Esophagus muscularis mucosa (tissue), 4 donors: ENCODE results near the gene UNC45B. TPM values are rescaled to one million over a fixed set of nuclear protein-coding genes. Genes with fewer than 3 reads are reported as not detected.
"Not testable (repeated sequence)": the region's sequence is repeated elsewhere in the genome, so short reads cannot be mapped to it uniquely, and the experiment has no call there.

Source experiments
- DNase-seq: peaks from one replicate; pipeline ENCODE4 v3.0.0-alpha.2; 2017; ENCODE audit errors: extremely low spot score
- H3K27ac ChIP-seq, 4 donors: fragments of 200-600 bp; sonication (generic); replicated peaks in 1 of 4; 1 replicate in 3 of 4; 2 replicates in 1 of 4; pipeline ENCODE4 v1.5.1; 2016 to 2019; ENCODE audit warnings: mild to moderate bottlenecking in 1 of 4
- H3K27me3 ChIP-seq, 4 donors: fragments of 200-600 bp; sonication (generic); one replicate each; pipeline versions ENCODE4 v1.5.1 to v1.6.0; 2016 to 2019
- H3K36me3 ChIP-seq, 4 donors: fragments of 200-600 bp; sonication (generic); one replicate each; pipeline ENCODE4 v1.5.1; 2016 to 2019
- H3K4me1 ChIP-seq, 4 donors: fragments of 200-600 bp; sonication (generic); one replicate each; pipeline ENCODE4 v1.5.1; 2016 to 2019
- H3K4me3 ChIP-seq, 4 donors: fragments of 200-600 bp; sonication (generic); 1 replicate in 2 of 4; 2 replicates in 2 of 4; pipeline ENCODE4 v1.5.1; 2016 to 2019; ENCODE audit warnings: mild to moderate bottlenecking in 4 of 4, moderate library complexity in 1 of 4
- H3K9me3 ChIP-seq, 4 donors: fragments of 200-600 bp; sonication (generic); 1 replicate in 3 of 4; 2 replicates in 1 of 4; pipeline ENCODE4 v1.5.1; 2016 to 2019
- EP300 ChIP-seq: sonication (generic); formaldehyde crosslinking; IDR thresholded peaks from one replicate; pipeline ENCODE4 v1.6.1; 2017; ENCODE audit warnings: antibody characterized with exemption
- POLR2A ChIP-seq: fragments of 450-650 bp; IDR thresholded peaks from one replicate; pipeline ENCODE4 v1.6.1; 2017; ENCODE audit warnings: antibody characterized with exemption, moderate library complexity, mild to moderate bottlenecking, low read depth
- POLR2AphosphoS5 ChIP-seq, 2 donors: sonication (generic); formaldehyde crosslinking; IDR thresholded peaks; one replicate each; pipeline ENCODE4 v1.6.1; 2017; ENCODE audit warnings: antibody characterized with exemption in 2 of 2
- WGBS: methylation state at CpG from one replicate; pipeline ENCODE4 v1.1.5; 2018; 5-methylcytosine and 5-hydroxymethylcytosine counted together
- intact Hi-C: fragments of 100-400 bp; cut with DNase I; formaldehyde crosslinking; loops from one replicate; pipeline ENCODE4 v1.15.1; 2023
- total RNA-seq, 4 donors: library from RNA; depleted of rRNA; stranded (reverse); fragments of >200 nt; gene quantifications; one replicate each; pipeline versions ENCODE4 v1.1.0 to v1.2.1, GENCODE V29; 2016
- TF ChIP-seq, protein P1 (sequence below), 3 experiments: fragments of 200-600 bp in 2 of 3; fragments of 450-650 bp in 1 of 3; sonication (generic) in 2 of 3; IDR thresholded peaks; one replicate each; pipeline ENCODE4 v1.5.1; 2017 to 2019; ENCODE audit warnings: antibody characterized with exemption in 3 of 3, mild to moderate bottlenecking in 2 of 3, moderate library complexity in 1 of 3

Gene UNC45B
- total RNA-seq, 4 donors from 2014 or later = under 0.01 to 0.23 (median 0.06) TPM; not detected in 1

DNA sequence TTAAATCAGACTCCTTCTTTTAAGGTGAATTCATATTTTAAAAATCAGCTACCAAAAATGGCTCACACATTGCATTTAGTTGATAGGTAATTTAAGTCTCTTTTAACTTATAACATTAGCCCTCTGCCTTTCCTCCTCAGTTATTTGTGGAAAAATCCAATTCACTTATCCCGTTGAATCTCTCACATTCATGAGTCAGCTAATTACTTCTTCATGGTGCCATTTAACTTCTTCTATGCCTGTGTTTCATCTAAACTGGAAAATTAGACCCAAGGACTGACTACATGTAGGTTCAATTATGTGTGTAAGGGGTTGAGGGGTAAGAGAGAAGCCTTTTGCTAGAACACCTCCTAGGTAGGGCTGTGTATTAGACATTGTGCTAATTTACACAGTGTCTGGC, 76.8 kb downstream of the UNC45B start:
- WGBS = 50% methylated on average over 1 of the region's 1 CpG
- intact Hi-C loops = no loop called here
- Histone ChIP-seq H3K27me3 (peaks cover 0 to 12% (median 0%) of the 10 kb centered on the region in 4 donors), H3K9me3 (peaks cover 0 to 10% (median 0%) of the 10 kb centered on the region in 4 donors), H3K4me1 (no peaks in the 10 kb centered on the region), H3K27ac (no peak overlapping the region), H3K4me3 (no peak overlapping the region), H3K36me3 (no peaks in the 10 kb centered on the region)
- DNase-seq = no peak
- TF ChIP-seq POLR2AphosphoS5 (IDR thresholded peaks at IDR 0.05) = no peak
- no peak for TF ChIP-seq EP300
- TF ChIP-seq, protein P1, sequence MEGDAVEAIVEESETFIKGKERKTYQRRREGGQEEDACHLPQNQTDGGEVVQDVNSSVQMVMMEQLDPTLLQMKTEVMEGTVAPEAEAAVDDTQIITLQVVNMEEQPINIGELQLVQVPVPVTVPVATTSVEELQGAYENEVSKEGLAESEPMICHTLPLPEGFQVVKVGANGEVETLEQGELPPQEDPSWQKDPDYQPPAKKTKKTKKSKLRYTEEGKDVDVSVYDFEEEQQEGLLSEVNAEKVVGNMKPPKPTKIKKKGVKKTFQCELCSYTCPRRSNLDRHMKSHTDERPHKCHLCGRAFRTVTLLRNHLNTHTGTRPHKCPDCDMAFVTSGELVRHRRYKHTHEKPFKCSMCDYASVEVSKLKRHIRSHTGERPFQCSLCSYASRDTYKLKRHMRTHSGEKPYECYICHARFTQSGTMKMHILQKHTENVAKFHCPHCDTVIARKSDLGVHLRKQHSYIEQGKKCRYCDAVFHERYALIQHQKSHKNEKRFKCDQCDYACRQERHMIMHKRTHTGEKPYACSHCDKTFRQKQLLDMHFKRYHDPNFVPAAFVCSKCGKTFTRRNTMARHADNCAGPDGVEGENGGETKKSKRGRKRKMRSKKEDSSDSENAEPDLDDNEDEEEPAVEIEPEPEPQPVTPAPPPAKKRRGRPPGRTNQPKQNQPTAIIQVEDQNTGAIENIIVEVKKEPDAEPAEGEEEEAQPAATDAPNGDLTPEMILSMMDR (IDR thresholded peaks at IDR 0.05) = no peak
- TF ChIP-seq POLR2A = no peak

DNA sequence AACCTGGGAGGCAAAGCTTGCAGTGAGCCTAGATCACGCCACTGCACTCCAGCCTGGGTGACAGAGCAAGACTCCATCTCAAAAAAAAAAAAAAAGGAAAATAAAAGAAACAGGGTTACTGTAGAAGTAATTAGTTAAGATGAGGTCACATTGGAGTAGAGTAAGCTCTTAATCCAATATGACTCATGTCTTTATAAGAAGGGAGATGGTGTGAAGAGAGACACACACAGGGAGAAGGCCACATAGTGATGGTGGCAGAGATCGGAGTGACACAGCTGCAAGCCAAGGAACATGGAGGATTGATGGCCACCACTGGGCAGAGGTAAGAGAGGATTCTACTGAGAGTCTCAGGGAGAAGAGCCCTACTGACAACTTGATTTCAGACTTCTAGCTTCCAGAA, 79.9 kb downstream of the UNC45B start:
- TF ChIP-seq EP300 = no peak
- TF ChIP-seq POLR2AphosphoS5 (IDR thresholded peaks at IDR 0.05) = no peak
- TF ChIP-seq, protein P1 (IDR thresholded peaks at IDR 0.05) = no peak
- TF ChIP-seq POLR2A = no peak
- Histone ChIP-seq H3K4me1 (no peaks in the 10 kb centered on the region), H3K36me3 (no peaks in the 10 kb centered on the region), H3K9me3 (peaks cover 0 to 4% (median 0%) of the 10 kb centered on the region in 4 donors), H3K27me3 (peaks cover 0 to 9% (median 0%) of the 10 kb centered on the region in 4 donors), H3K27ac (no peak overlapping the region), H3K4me3 (no peak overlapping the region)
- intact Hi-C loops = no loop called here
- DNase-seq = no peak
- WGBS = 92% methylated on average over 2 of the region's 2 CpGs

DNA sequence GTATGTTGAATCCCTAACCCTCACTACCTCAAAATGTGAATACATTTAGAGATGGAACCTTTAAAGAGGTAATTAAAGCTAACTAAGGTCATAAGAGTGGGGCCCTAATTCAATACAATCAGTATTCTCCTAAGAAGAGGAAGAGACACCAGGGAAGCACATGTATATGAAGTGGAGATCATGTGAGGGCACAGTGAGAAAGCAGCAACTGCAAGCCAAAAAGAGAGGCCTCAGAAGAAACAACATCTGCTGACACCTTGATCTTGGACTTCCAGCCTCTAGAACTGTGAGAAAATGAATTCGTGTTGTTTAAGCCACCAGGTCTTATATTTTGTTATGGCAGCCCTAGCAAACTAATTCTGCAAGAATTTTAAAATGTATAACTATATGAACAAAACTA, 82.0 kb downstream of the UNC45B start:
- intact Hi-C loops = no loop called here
- Histone ChIP-seq H3K4me1 (no peaks in the 10 kb centered on the region), H3K27me3 (peaks cover 0 to 7% (median 0%) of the 10 kb centered on the region in 4 donors), H3K27ac (no peak overlapping the region), H3K9me3 (no peaks in the 10 kb centered on the region), H3K4me3 (no peak overlapping the region), H3K36me3 (no peaks in the 10 kb centered on the region)
- no peak for DNase-seq
- WGBS = 79% methylated on average over 1 of the region's 1 CpG
- TF ChIP-seq, protein P1 (IDR thresholded peaks at IDR 0.05) = no peak
- TF ChIP-seq EP300 (no peak), POLR2AphosphoS5 (IDR thresholded peaks at IDR 0.05) (no peak), POLR2A (no peak)

DNA sequence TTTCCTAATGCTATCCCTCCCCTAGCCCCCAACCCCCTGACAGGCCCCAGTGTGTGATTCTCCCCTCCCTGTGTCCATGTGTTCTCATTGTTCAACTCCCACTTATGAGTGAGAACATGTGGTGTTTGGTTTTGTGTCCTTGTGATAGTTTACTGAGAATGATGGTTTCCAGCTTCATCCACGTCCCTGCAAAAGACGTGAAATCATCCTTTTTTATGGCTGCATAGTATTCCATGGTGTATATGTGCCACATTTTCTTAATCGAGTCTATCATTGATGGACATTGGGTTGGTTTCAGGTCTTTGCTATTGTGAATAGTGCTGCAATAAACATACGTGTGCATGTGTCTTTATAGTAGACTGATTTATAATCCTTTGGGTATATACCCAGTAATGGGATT, 86.7 kb downstream of the UNC45B start:
- WGBS = 83% methylated on average over 4 of the region's 4 CpGs
- H3K9me3 ChIP-seq, H3K27me3 ChIP-seq, intact Hi-C loops, H3K27ac ChIP-seq, DNase-seq, H3K4me3 ChIP-seq, H3K36me3 ChIP-seq, H3K4me1 ChIP-seq: not testable (repeated sequence)

DNA sequence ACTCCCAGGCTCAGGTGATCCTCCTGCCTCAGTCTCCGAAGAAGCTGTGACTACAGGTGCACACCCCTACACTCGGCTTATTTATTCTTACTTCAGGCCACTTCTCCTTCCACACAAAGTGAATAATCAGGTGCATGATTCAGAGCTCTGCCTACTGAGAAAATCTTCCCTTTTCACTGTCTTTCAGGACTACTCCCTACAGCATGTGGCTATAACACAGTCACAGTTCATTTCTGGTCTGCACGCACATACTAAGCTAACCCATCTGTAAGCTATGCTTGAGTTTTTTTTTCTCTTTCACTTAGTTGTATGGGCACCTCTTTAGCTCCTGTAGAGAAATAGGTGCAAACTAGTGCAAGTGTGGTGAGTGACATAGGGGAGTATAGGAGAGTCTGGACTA, 87.7 kb downstream of the UNC45B start:
- no peak for DNase-seq
- intact Hi-C loops = no loop called here
- H3K36me3 ChIP-seq = no peaks in the 10 kb centered on the region
- H3K27me3 ChIP-seq = peaks cover 0 to 7% (median 0%) of the 10 kb centered on the region in 4 donors
- H3K4me3 ChIP-seq = no peak overlapping the region
- no peak overlapping the region for H3K27ac ChIP-seq
- 88% methylated on average over 3 of the region's 3 CpGs for WGBS
- TF ChIP-seq, protein P1 (IDR thresholded peaks at IDR 0.05) = no peak
- no peak for TF ChIP-seq POLR2AphosphoS5 (IDR thresholded peaks at IDR 0.05)
- TF ChIP-seq EP300 = no peak
- no peak for TF ChIP-seq POLR2A
- no peaks in the 10 kb centered on the region for H3K9me3 ChIP-seq
- H3K4me1 ChIP-seq = no peaks in the 10 kb centered on the region
